Measurements from ENCODE around the gene CARD16.
A peak's percentile ranks its signal among the peaks of the same experiment; 100 is the strongest.

The CARD16 gene

GRCh38 chr11:105003151-105003550 lies 42.0 kb downstream of the CARD16 start:
- no peak for DNase-seq (ENCODE audit: low read depth)
- H3K4me3 ChIP-seq (replicated peaks; ENCODE audit: low read depth, low read length), result no peak overlapping the region
- TF ChIP-seq, protein P1, sequence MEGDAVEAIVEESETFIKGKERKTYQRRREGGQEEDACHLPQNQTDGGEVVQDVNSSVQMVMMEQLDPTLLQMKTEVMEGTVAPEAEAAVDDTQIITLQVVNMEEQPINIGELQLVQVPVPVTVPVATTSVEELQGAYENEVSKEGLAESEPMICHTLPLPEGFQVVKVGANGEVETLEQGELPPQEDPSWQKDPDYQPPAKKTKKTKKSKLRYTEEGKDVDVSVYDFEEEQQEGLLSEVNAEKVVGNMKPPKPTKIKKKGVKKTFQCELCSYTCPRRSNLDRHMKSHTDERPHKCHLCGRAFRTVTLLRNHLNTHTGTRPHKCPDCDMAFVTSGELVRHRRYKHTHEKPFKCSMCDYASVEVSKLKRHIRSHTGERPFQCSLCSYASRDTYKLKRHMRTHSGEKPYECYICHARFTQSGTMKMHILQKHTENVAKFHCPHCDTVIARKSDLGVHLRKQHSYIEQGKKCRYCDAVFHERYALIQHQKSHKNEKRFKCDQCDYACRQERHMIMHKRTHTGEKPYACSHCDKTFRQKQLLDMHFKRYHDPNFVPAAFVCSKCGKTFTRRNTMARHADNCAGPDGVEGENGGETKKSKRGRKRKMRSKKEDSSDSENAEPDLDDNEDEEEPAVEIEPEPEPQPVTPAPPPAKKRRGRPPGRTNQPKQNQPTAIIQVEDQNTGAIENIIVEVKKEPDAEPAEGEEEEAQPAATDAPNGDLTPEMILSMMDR (IDR thresholded peaks at IDR 0.05; ENCODE audit: low read length, missing control alignments), result no peak

- DNase-seq (ENCODE audit: low read depth), result no peak
- TF ChIP-seq, protein P1 (IDR thresholded peaks at IDR 0.05; ENCODE audit: low read length, missing control alignments), result peak; percentile 34
Measured at GRCh38 chr11:105000797-105001196, 44.3 kb downstream of the CARD16 start.

GRCh38 chr11:105000167-105000566 lies 45.0 kb downstream of the CARD16 start:
- DNase-seq (ENCODE audit: low read depth), result peak; percentile 11
- TF ChIP-seq, protein P1 (IDR thresholded peaks at IDR 0.05; ENCODE audit: low read length, missing control alignments), result peak; percentile 10

More at GRCh38 chr11:105000797-105001196, 44.3 kb downstream of the CARD16 start:
- no peak overlapping the region for H3K4me3 ChIP-seq (replicated peaks; ENCODE audit: low read depth, low read length)

DNA sequence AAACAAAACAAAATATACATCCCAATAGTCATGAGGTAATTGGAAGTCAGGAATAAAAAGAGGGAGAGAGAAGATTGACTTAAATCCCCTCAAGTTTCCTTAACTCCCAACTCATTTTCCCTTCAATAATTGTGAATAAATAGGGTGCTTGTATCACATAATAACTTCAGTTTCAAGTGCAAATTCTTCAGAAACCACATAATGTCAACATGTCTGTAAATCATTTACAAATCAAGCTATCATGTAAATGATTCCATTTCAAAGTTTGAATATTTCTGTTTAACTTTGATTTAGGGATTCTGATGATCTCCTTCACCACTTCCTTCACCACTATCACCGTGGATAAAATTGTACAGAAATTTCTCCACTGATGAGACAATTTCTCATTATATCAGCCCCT lies 45.4 kb downstream of the CARD16 start:
- no peak for DNase-seq (ENCODE audit: low read depth)
- H3K4me3 ChIP-seq (replicated peaks; ENCODE audit: low read depth, low read length), result no peak overlapping the region
- TF ChIP-seq, protein P1 (IDR thresholded peaks at IDR 0.05; ENCODE audit: low read length, missing control alignments), result no peak

More at GRCh38 chr11:105000167-105000566, 45.0 kb downstream of the CARD16 start:
- no peak overlapping the region for H3K4me3 ChIP-seq (replicated peaks; ENCODE audit: low read depth, low read length)

GRCh38 chr11:104997288-104997687 lies 47.8 kb downstream of the CARD16 start:
- H3K4me3 ChIP-seq (replicated peaks; ENCODE audit: low read depth, low read length), result no peak overlapping the region
- DNase-seq (ENCODE audit: low read depth), result peak; percentile 58
- TF ChIP-seq, protein P1 (IDR thresholded peaks at IDR 0.05; ENCODE audit: low read length, missing control alignments), result peak; percentile 41

DNA sequence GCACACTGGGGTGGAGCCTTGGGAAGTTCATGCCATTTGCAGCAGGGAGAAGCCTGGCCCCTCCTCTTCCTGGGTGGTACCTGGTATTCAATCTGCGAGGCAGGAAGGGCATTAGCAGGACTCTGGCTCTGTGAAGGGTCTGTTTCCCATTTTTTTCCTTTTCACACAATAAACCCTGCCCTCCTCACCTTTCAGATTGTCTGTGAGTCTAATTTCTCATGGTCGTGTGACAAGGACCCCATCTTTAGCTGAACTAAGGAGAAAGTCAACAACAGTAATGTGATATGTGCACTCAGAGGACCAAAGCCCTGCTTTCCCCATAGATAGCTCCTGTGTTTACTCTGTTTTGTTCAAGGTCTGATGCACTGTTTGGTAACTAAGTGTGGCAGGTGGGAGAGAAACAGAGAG lies 50.1 kb downstream of the CARD16 start:
- TF ChIP-seq, protein P1 (IDR thresholded peaks at IDR 0.05; ENCODE audit: low read length, missing control alignments), result no peak

GRCh38 chr11:104992781-104993180 lies 52.4 kb downstream of the CARD16 start:
- no peak overlapping the region for H3K4me3 ChIP-seq (replicated peaks; ENCODE audit: low read depth, low read length)
- TF ChIP-seq, protein P1 (IDR thresholded peaks at IDR 0.05; ENCODE audit: low read length, missing control alignments), result no peak
- no peak for DNase-seq (ENCODE audit: low read depth)

More for the DNA sequence above, 50.1 kb downstream of the CARD16 start:
- DNase-seq (ENCODE audit: low read depth), result no peak
- H3K4me3 ChIP-seq (replicated peaks; ENCODE audit: low read depth, low read length), result no peak overlapping the region
